IPS-15b (cell line): ENCODE results near the gene ID2.

Source experiments
- H3K27me3 ChIP-seq: one replicate; pipeline ENCODE4 v1.6.1; 2013; ENCODE audit warnings: low read length; ENCODE audit not compliant: control insufficient read depth, insufficient read depth
- H3K36me3 ChIP-seq: one replicate; pipeline ENCODE4 v1.6.1; 2013; ENCODE audit warnings: low read length; ENCODE audit not compliant: control insufficient read depth, insufficient read depth
- H3K4me1 ChIP-seq: one replicate; pipeline ENCODE4 v1.6.1; 2013; ENCODE audit warnings: mild to moderate bottlenecking, low read length; ENCODE audit not compliant: control insufficient read depth, insufficient read depth
- H3K4me3 ChIP-seq: one replicate; pipeline ENCODE4 v1.5.1; 2013; ENCODE audit warnings: low read depth, low read length
- H3K9ac ChIP-seq: one replicate; pipeline ENCODE4 v1.6.1; 2013; ENCODE audit warnings: low read depth, mild to moderate bottlenecking, low read length
- H3K9me3 ChIP-seq: one replicate; pipeline ENCODE4 v1.6.1; 2013; ENCODE audit warnings: mild to moderate bottlenecking, low read length; ENCODE audit not compliant: control insufficient read depth, insufficient read depth

Gene ID2

GRCh38 chr2:8650256-8650655 is 31.6 kb upstream of the ID2 start:
- Histone ChIP-seq H3K4me3 (no peak overlapping the region), H3K9me3 (no peaks in the 10 kb centered on the region), H3K27me3 (no peaks in the 10 kb centered on the region), H3K4me1 (no peaks in the 10 kb centered on the region), H3K9ac (no peak overlapping the region), H3K36me3 (no peaks in the 10 kb centered on the region)

GRCh38 chr2:8652774-8653426 is 29.0 kb upstream of the ID2 start:
- no peaks in the 10 kb centered on the region for H3K4me1 ChIP-seq
- H3K36me3 ChIP-seq, result no peaks in the 10 kb centered on the region
- H3K27me3 ChIP-seq, result no peaks in the 10 kb centered on the region
- no peak overlapping the region for H3K4me3 ChIP-seq
- no peaks in the 10 kb centered on the region for H3K9me3 ChIP-seq
- no peak overlapping the region for H3K9ac ChIP-seq

- no peaks in the 10 kb centered on the region for H3K27me3 ChIP-seq
- H3K36me3 ChIP-seq, result no peaks in the 10 kb centered on the region
- no peaks in the 10 kb centered on the region for H3K4me1 ChIP-seq
- H3K9me3 ChIP-seq, result no peaks in the 10 kb centered on the region
- no peak overlapping the region for H3K9ac ChIP-seq
- no peak overlapping the region for H3K4me3 ChIP-seq
Measured at GRCh38 chr2:8653485-8653884, 28.4 kb upstream of the ID2 start.

- Histone ChIP-seq H3K27me3 (no peaks in the 10 kb centered on the region), H3K4me3 (no peak overlapping the region), H3K9me3 (no peaks in the 10 kb centered on the region), H3K4me1 (no peaks in the 10 kb centered on the region), H3K36me3 (no peaks in the 10 kb centered on the region), H3K9ac (no peak overlapping the region)
Measured at GRCh38 chr2:8654041-8654440, 27.8 kb upstream of the ID2 start.

GRCh38 chr2:8654483-8654882 is 27.4 kb upstream of the ID2 start:
- H3K27me3 ChIP-seq, result no peaks in the 10 kb centered on the region
- H3K36me3 ChIP-seq, result no peaks in the 10 kb centered on the region
- H3K4me3 ChIP-seq, result no peak overlapping the region
- no peaks in the 10 kb centered on the region for H3K9me3 ChIP-seq
- no peaks in the 10 kb centered on the region for H3K4me1 ChIP-seq
- H3K9ac ChIP-seq, result no peak overlapping the region

GRCh38 chr2:8656160-8656641 is 25.7 kb upstream of the ID2 start:
- no peaks in the 10 kb centered on the region for H3K27me3 ChIP-seq
- no peak overlapping the region for H3K9ac ChIP-seq
- no peaks in the 10 kb centered on the region for H3K36me3 ChIP-seq
- H3K4me1 ChIP-seq, result no peaks in the 10 kb centered on the region
- no peaks in the 10 kb centered on the region for H3K9me3 ChIP-seq
- no peak overlapping the region for H3K4me3 ChIP-seq

- Histone ChIP-seq H3K36me3 (no peaks in the 10 kb centered on the region), H3K27me3 (no peaks in the 10 kb centered on the region), H3K4me1 (no peaks in the 10 kb centered on the region), H3K9me3 (no peaks in the 10 kb centered on the region), H3K4me3 (no peak overlapping the region), H3K9ac (no peak overlapping the region)
Measured at GRCh38 chr2:8656811-8657210, 25.0 kb upstream of the ID2 start.

GRCh38 chr2:8657423-8658062 is 24.3 kb upstream of the ID2 start:
- Histone ChIP-seq H3K4me1 (no peaks in the 10 kb centered on the region), H3K4me3 (no peak overlapping the region), H3K36me3 (no peaks in the 10 kb centered on the region), H3K9me3 (no peaks in the 10 kb centered on the region), H3K27me3 (no peaks in the 10 kb centered on the region), H3K9ac (no peak overlapping the region)

GRCh38 chr2:8658064-8658862 is 23.6 kb upstream of the ID2 start:
- Histone ChIP-seq H3K36me3 (no peaks in the 10 kb centered on the region), H3K4me1 (no peaks in the 10 kb centered on the region), H3K9me3 (no peaks in the 10 kb centered on the region), H3K4me3 (no peak overlapping the region), H3K9ac (no peak overlapping the region), H3K27me3 (no peaks in the 10 kb centered on the region)

GRCh38 chr2:8659092-8659734 is 22.6 kb upstream of the ID2 start:
- Histone ChIP-seq H3K4me3 (no peak overlapping the region), H3K9ac (no peak overlapping the region), H3K36me3 (no peaks in the 10 kb centered on the region), H3K27me3 (no peaks in the 10 kb centered on the region), H3K9me3 (no peaks in the 10 kb centered on the region), H3K4me1 (no peaks in the 10 kb centered on the region)

GRCh38 chr2:8659735-8660492 is 21.9 kb upstream of the ID2 start:
- Histone ChIP-seq H3K27me3 (no peaks in the 10 kb centered on the region), H3K4me3 (no peak overlapping the region), H3K36me3 (no peaks in the 10 kb centered on the region), H3K9me3 (no peaks in the 10 kb centered on the region), H3K4me1 (no peaks in the 10 kb centered on the region), H3K9ac (no peak overlapping the region)
